HUES48 (cell line): ENCODE results near the gene ABCD1.

Experiments used
- H3K27ac ChIP-seq: one replicate; pipeline ENCODE4 v1.7.0; 2013; ENCODE audit warnings: low read depth, low read length, inconsistent platforms
- H3K27me3 ChIP-seq: 2 replicates; pipeline ENCODE4 v1.6.1; 2013; ENCODE audit warnings: mild to moderate bottlenecking, low read length; ENCODE audit not compliant: control insufficient read depth, insufficient read depth
- H3K36me3 ChIP-seq: 2 replicates; pipeline ENCODE4 v1.6.1; 2013; ENCODE audit warnings: low read length; ENCODE audit not compliant: control insufficient read depth, insufficient read depth
- H3K4me1 ChIP-seq: 2 replicates; pipeline ENCODE4 v1.6.1; 2013; ENCODE audit warnings: mild to moderate bottlenecking, low read length; ENCODE audit not compliant: control insufficient read depth, insufficient read depth
- H3K4me3 ChIP-seq: 2 replicates; pipeline ENCODE4 v1.5.1; 2013; ENCODE audit warnings: mild to moderate bottlenecking, low read depth, low read length
- H3K9ac ChIP-seq: 2 replicates; pipeline ENCODE4 v1.6.1; 2013; ENCODE audit warnings: mild to moderate bottlenecking, low read depth, low read length, moderate library complexity
- H3K9me3 ChIP-seq: 2 replicates; pipeline ENCODE4 v1.6.1; 2013; ENCODE audit warnings: low read length; ENCODE audit not compliant: control insufficient read depth, insufficient read depth

ABCD1 gene

DNA sequence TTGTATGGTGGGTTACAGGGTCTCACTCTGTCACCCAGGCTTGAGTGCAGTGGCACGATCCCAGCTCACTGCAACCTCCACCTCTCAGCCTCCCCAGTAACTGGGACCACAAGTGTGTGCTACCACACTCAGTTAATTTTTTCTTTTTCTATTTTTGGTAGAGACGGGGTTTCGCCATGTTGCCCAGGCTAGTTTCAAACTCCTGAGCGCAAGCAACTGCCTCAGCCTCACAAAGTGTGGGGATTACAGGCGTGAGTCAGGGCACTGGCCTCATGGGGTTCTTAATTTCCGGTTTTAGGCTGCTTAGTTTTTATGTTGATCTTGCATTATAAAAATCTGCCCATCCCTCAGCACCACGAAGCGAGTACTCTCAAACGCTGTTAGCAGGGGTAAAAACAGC is 7.2 kb upstream of the ABCD1 start:
- H3K9me3 ChIP-seq = peaks cover 42% of the 10 kb centered on the region
- no peak overlapping the region for H3K9ac ChIP-seq
- H3K4me1 ChIP-seq = no peaks in the 10 kb centered on the region
- peaks cover 66% of the 10 kb centered on the region for H3K36me3 ChIP-seq
- H3K4me3 ChIP-seq = no peak overlapping the region
- H3K27ac ChIP-seq = no peak overlapping the region
- no peaks in the 10 kb centered on the region for H3K27me3 ChIP-seq

DNA sequence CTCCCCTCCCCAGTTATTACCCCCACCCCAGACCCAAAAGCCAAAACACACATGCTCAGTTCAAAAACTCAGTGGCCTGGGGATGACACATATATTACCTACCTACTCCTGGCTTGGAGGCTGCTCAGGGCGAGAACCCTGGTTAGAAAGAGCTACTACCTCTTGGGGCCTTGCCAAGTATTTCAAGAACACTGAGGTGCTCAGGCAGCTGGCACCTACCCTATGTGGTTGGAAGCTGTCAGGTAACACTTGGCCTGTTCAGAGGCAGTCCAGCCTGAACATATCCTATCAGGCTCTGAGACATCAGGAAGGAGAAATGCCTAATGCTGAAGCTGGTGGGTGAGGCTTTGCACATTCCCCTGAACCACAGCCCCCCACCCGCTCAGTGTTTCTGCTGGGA is 5.4 kb upstream of the ABCD1 start:
- H3K4me3 ChIP-seq = no peak overlapping the region
- peaks cover 60% of the 10 kb centered on the region for H3K36me3 ChIP-seq

DNA sequence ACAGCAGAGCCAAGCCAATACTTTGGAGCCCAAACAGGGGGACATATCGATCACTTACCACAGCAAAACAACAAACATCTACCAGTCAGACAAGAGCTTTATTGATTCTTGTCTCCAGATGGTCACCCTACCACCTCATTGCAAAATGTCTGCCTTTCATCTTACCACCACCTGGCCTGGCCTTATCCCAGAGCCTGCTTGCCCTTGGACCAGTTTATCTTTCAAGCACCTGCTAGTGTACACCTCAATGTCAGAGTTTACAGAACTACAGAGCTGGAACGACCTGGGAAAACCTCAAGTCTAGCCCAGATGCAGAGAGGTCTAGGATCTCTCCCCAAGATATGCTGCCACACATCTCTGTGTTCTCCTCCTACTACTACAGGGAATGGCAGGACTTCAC is 5.0 kb upstream of the ABCD1 start:
- Histone ChIP-seq H3K9ac (no peak overlapping the region), H3K4me3 (no peak overlapping the region), H3K27ac (no peak overlapping the region), H3K4me1 (no peaks in the 10 kb centered on the region), H3K27me3 (no peaks in the 10 kb centered on the region), H3K9me3 (peaks cover 40% of the 10 kb centered on the region), H3K36me3 (peaks cover 55% of the 10 kb centered on the region)

More for the DNA sequence above, 5.4 kb upstream of the ABCD1 start:
- H3K4me1 ChIP-seq = no peaks in the 10 kb centered on the region
- H3K9ac ChIP-seq = no peak overlapping the region
- H3K27me3 ChIP-seq = no peaks in the 10 kb centered on the region
- H3K9me3 ChIP-seq = peaks cover 44% of the 10 kb centered on the region
- no peak overlapping the region for H3K27ac ChIP-seq

DNA sequence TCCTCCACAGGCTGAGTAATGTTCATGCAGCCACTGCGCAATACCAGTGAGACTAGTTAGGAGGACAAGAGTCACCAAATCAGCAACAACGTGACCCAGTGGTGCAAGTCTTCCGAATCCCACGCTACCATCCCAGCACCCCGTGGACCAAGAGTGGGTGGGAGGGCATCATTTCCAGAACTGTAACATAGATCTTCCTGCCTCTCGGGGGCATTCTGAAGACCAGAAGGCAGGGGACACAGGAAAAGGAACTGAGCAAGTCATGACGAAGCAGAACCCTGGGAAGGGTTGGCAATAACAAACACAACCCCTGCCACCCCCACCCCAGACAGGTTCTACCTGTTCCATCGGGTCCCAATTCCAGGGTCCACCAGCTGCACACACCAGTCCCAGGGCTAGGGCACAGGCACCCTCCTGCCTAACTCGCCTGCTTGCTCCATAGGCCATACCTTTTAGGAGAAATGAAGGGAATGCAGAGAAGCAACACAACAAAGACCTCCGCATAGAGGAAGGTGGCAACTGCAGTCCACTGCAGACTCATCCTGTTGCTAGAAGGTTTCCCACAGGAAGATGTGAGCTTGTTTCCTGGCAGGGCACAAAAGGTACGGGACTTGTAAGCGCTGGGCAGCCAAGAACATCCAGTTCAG is 1.8 kb upstream of the ABCD1 start:
- Histone ChIP-seq H3K27me3 (no peaks in the 10 kb centered on the region), H3K9me3 (peaks cover 37% of the 10 kb centered on the region), H3K27ac (peak overlapping the region; percentile 82), H3K4me3 (peak overlapping the region; percentile 78), H3K9ac (peak overlapping the region; percentile 22; the same call in 1 of the 2 replicates), H3K4me1 (peaks cover 11% of the 10 kb centered on the region), H3K36me3 (peaks cover 36% of the 10 kb centered on the region)

DNA sequence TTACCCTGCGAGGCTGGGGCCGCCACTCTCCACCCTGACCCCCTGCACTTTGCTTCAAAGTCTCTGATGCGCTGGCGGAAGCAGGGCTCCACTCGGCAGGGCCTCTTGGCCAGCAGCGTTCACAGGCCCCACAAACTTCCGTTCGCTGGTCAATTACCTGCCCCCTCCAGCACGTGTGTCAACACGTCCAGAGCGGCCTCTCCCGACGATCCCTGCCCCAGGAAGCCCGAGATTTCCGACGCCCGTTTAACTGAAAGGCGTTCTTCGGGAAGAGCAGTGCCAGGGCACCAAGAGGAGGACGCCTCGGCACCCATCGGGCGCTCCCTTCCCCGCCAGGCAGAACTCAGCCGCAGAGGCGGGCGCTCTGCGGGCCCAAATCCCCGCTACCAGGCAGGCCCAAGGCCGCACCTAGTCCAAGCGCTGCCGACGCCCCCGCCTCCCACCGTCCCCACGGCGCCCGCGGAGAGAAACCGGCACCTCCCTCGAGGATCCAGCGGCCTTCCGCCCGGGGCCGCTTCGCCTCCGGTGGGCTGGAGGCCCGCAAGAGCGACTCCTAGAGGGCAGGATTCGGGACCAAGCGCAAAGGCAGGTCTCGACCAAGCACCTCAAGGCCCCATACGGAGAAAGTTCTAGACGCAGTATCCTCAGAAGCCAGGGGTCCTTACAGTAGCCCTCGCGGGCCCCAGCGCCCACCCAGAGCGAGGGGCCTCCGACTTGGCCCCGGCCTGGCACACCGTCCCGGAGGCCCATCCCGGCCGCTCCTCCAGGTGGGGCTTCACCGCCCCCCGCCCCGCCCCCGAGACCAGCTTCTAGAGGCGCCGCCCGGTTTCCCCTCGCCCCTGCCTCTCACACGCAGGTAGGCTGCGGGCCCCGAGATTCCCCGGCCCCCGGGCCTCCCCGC is 1.1 kb upstream of the ABCD1 start:
- Histone ChIP-seq H3K27ac (peak overlapping the region; percentile 82), H3K9me3 (peaks cover 44% of the 10 kb centered on the region), H3K4me1 (peaks cover 11% of the 10 kb centered on the region)

DNA sequence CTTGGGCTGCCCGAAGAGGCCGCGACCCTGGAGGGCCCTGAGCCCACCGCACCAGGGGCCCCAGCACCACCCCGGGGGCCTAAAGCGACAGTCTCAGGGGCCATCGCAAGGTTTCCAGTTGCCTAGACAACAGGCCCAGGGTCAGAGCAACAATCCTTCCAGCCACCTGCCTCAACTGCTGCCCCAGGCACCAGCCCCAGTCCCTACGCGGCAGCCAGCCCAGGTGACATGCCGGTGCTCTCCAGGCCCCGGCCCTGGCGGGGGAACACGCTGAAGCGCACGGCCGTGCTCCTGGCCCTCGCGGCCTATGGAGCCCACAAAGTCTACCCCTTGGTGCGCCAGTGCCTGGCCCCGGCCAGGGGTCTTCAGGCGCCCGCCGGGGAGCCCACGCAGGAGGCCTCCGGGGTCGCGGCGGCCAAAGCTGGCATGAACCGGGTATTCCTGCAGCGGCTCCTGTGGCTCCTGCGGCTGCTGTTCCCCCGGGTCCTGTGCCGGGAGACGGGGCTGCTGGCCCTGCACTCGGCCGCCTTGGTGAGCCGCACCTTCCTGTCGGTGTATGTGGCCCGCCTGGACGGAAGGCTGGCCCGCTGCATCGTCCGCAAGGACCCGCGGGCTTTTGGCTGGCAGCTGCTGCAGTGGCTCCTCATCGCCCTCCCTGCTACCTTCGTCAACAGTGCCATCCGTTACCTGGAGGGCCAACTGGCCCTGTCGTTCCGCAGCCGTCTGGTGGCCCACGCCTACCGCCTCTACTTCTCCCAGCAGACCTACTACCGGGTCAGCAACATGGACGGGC is 579 bp downstream of the ABCD1 start:
- H3K4me1 ChIP-seq = peaks cover 11% of the 10 kb centered on the region

More for the DNA sequence above, 1.1 kb upstream of the ABCD1 start:
- Histone ChIP-seq H3K27me3 (no peaks in the 10 kb centered on the region), H3K9ac (peak overlapping the region; percentile 22), H3K4me3 (peak overlapping the region; percentile 78), H3K36me3 (peaks cover 32% of the 10 kb centered on the region)

DNA sequence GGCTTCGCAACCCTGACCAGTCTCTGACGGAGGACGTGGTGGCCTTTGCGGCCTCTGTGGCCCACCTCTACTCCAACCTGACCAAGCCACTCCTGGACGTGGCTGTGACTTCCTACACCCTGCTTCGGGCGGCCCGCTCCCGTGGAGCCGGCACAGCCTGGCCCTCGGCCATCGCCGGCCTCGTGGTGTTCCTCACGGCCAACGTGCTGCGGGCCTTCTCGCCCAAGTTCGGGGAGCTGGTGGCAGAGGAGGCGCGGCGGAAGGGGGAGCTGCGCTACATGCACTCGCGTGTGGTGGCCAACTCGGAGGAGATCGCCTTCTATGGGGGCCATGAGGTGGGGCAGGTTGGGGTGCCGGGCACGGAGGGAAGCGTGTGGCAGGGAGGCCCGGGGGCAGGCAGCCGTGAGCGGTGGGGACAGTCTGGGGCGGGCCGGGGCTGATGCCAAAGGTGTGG is 1.2 kb downstream of the ABCD1 start:
- peaks cover 29% of the 10 kb centered on the region; the same call in 1 of the 2 replicates for H3K9me3 ChIP-seq
- no peak overlapping the region for H3K4me3 ChIP-seq
- peaks cover 11% of the 10 kb centered on the region for H3K4me1 ChIP-seq
- H3K9ac ChIP-seq = no peak overlapping the region
- H3K27me3 ChIP-seq = no peaks in the 10 kb centered on the region
- H3K36me3 ChIP-seq = peaks cover 12% of the 10 kb centered on the region
- H3K27ac ChIP-seq = no peak overlapping the region

More for the DNA sequence above, 579 bp downstream of the ABCD1 start:
- Histone ChIP-seq H3K9ac (no peak overlapping the region), H3K36me3 (peaks cover 16% of the 10 kb centered on the region), H3K27ac (no peak overlapping the region), H3K4me3 (peak overlapping the region; percentile 78), H3K9me3 (peaks cover 29% of the 10 kb centered on the region), H3K27me3 (no peaks in the 10 kb centered on the region)

DNA sequence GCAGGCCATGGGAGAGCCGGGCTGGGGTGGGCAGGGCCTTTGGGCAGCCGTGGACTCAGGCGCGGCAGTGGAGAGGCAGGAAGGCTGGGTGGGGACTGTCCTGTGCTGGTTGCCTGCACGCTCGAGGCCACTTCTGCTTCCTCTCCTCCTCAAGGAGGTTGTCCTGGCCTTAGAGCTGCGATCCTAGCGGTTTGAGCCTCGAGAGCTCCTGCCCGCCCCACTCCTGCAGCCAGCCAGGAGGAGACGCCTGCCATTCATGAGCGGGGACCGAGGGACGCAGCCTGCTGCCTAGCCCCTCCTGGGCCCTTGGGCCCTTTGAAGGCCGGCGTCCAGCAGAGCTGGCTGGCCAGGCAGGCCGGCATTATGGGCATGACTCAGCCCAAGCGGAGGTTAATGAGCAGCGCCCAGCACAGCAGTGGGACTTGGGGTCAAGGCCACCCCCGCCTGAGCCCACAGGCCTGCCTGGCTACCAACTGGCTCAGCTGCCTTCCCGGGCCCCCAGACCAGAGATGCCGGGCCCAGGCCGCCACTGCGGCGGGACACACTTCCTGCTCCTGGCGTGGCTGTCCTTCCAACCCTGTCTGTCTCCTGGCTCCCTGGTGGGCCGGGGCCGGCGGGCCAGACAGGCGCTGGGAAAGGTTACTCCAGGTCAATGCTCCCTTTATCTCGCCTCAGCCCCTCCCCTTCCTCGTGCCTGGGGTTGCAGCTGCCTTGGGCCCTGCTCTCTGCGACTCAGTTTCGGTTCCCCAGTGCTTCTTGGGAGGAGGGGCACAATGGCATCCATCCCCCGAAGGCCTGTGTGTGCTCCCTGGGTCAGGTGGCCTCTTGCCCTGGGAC is 1.8 kb downstream of the ABCD1 start:
- H3K27me3 ChIP-seq = no peaks in the 10 kb centered on the region
- H3K4me3 ChIP-seq = no peak overlapping the region
- peaks cover 10% of the 10 kb centered on the region; the same call in 1 of the 2 replicates for H3K36me3 ChIP-seq
- no peak overlapping the region for H3K9ac ChIP-seq
- H3K4me1 ChIP-seq = peaks cover 11% of the 10 kb centered on the region
- peak overlapping the region; percentile 27 for H3K27ac ChIP-seq
- H3K9me3 ChIP-seq = peaks cover 28% of the 10 kb centered on the region; the same call in 1 of the 2 replicates

DNA sequence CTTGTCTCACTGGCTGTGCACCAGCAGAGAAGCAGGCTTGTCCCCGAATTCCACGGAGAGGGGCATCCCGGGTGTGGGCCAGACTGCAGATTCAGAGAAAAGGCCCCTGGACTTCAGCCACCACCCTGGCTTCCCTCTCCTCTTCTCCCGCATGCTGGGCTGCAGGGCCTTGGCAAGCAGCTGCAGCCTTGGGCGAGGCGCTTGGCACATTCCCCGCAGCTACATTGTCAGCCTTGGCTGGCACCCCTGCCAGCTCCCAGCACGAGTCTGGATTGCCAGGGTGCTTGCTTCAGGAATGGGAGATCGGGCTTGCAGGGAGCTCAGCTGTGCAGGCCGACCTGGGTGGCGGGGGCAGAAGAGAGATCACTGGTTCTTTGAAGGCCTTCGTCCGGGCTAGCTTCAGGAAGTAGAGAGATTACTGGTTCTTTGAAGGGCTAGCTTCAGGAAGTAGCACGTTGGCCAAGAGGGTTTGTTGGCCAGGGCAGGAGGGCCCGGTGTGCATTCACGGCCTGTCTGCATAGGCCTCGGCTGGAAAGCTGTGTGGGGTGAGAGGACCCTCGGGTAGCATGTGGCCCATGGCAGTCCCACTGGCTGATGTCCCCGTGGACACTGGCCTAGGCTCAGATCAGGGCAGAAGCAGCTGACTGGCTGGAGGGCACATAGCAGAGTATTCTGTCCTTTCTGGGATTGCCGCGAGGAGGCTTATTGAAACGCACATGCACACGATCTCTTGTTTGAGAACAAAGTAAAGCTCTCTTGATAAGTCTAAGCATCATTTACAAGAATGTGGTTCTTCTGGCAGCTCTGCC is 2.7 kb downstream of the ABCD1 start:
- Histone ChIP-seq H3K36me3 (peaks cover 4% of the 10 kb centered on the region; the same call in 1 of the 2 replicates), H3K9ac (no peak overlapping the region), H3K4me1 (peaks cover 11% of the 10 kb centered on the region), H3K4me3 (no peak overlapping the region), H3K27ac (no peak overlapping the region), H3K9me3 (peaks cover 28% of the 10 kb centered on the region; the same call in 1 of the 2 replicates), H3K27me3 (no peaks in the 10 kb centered on the region)
